K562 (cell line): ENCODE measurements around the gene MMP24OS. TPM values are rescaled to one million over a fixed set of nuclear protein-coding genes. Genes with fewer than 3 reads are reported as not detected.

Experiments
- ATAC-seq: fragments of 200-7000 bp; cut with Tn5 transposase; 3 replicates; pipeline ENCODE4 v1.9.1; 2020; ENCODE audit warnings: moderate library complexity
- BruUV-seq: library from RNA; stranded (reverse); fragments of 400-500 nt; replicated peaks from 2 replicates; lab custom pipeline; 2021; lab: Mats Ljungman, UMichigan
- CTCF ChIA-PET: fragments of 300-600 bp; formaldehyde crosslinking; extraction: SDS; loops from one replicate; lab custom pipeline; 2021; ENCODE audit warnings: low intra/inter-chr PET ratio; lab: Yijun Ruan, JAX
- POLR2A ChIA-PET: fragments of 300-600, 350-650 bp; sonication (Branson Sonifier 250); formaldehyde crosslinking; extraction: SDS; loops from one replicate; lab custom pipeline; 2021; ENCODE audit warnings: antibody characterized with exemption, inconsistent platforms; lab: Yijun Ruan, JAX
- DNase-seq, 4 experiments: peaks; one replicate each; pipeline versions ENCODE4 v3.0.0 to v3.0.0-alpha.2; 2011 to 2018; ENCODE audit warnings: low spot score in 3 of 4, mixed read lengths in 3 of 4; ENCODE audit errors: extremely low read depth in 1 of 4
- FAIRE-seq: peaks from 2 replicates; lab custom pipeline; 2011; peaks lifted over from hg19 to GRCh38; lab: Jason Lieb, UNC
- H2AFZ ChIP-seq: 2 replicates; pipeline ENCODE4 v1.6.0; 2011; ENCODE audit warnings: low read depth, low read length, control low read depth, inconsistent platforms
- H3K27ac ChIP-seq: fragments of 200-600 bp; 3 replicates; pipeline ENCODE4 v1.8.0; 2011; ENCODE audit warnings: low read depth, mild to moderate bottlenecking, control low read depth, inconsistent platforms, low read length, moderate library complexity, mixed read lengths; ENCODE audit errors: extremely low read depth
- H3K27me3 ChIP-seq, 2 experiments: fragments of 300-600 bp in 1 of 2; 2 replicates in 1 of 2; 3 replicates in 1 of 2; pipeline versions ENCODE4 v1.6.0 to v1.8.0; 2011; ENCODE audit warnings: inconsistent platforms in 2 of 2, low read length in 2 of 2, mild to moderate bottlenecking in 1 of 2, mixed read lengths in 1 of 2, moderate library complexity in 1 of 2; ENCODE audit not compliant: control insufficient read depth in 2 of 2, insufficient read depth in 2 of 2
- H3K36me3 ChIP-seq: fragments of 300-600 bp; 3 replicates; pipeline ENCODE4 v1.8.0; 2011; ENCODE audit warnings: mild to moderate bottlenecking, low read length, inconsistent platforms; ENCODE audit not compliant: control insufficient read depth, insufficient read depth
- H3K4me1 ChIP-seq, 2 experiments: fragments of 200-600 bp in 1 of 2; replicated peaks in 1 of 2; 2 replicates in 1 of 2; 3 replicates in 1 of 2; pipeline versions ENCODE4 v1.5.1 to v1.8.0; 2011; ENCODE audit warnings: inconsistent platforms in 2 of 2, low read length in 2 of 2, mild to moderate bottlenecking in 1 of 2, mixed read lengths in 1 of 2, moderate library complexity in 1 of 2; ENCODE audit not compliant: control insufficient read depth in 2 of 2, insufficient read depth in 2 of 2
- H3K4me2 ChIP-seq: 2 replicates; pipeline ENCODE4 v1.6.1; 2011; ENCODE audit warnings: low read length, control low read depth, inconsistent platforms, mixed read lengths; ENCODE audit not compliant: insufficient read depth
- H3K4me3 ChIP-seq: fragments of 200-600 bp; sonication (generic), shearing (Covaris generic); 2 replicates; pipeline ENCODE4 v1.5.1; 2016; ENCODE audit warnings: control low read depth, inconsistent platforms
- H3K79me2 ChIP-seq: fragments of 200-600 bp; 3 replicates; pipeline ENCODE4 v1.8.0; 2011; ENCODE audit warnings: low read length, inconsistent platforms; ENCODE audit not compliant: control insufficient read depth, insufficient read depth
- H3K9ac ChIP-seq, 2 experiments: 2 replicates each; pipeline versions ENCODE4 v1.6.0 to v1.6.1; 2011; ENCODE audit warnings: low read depth in 2 of 2, low read length in 2 of 2, control low read depth in 1 of 2, inconsistent platforms in 1 of 2, mild to moderate bottlenecking in 1 of 2, mixed read lengths in 1 of 2; ENCODE audit not compliant: insufficient read depth in 1 of 2
- H3K9me1 ChIP-seq: one replicate; pipeline ENCODE4 v1.6.0; 2011; ENCODE audit warnings: inconsistent platforms, mild to moderate bottlenecking, low read length, moderate library complexity; ENCODE audit not compliant: control insufficient read depth, insufficient read depth
- H3K9me3 ChIP-seq: replicated peaks from 2 replicates; pipeline ENCODE4 v1.5.1; 2011; ENCODE audit warnings: low read depth, low read length, inconsistent platforms; ENCODE audit not compliant: control insufficient read depth, insufficient read depth
- H4K20me1 ChIP-seq: replicated peaks from 2 replicates; pipeline ENCODE4 v1.6.1; 2011; ENCODE audit warnings: low read length, inconsistent platforms, mixed read lengths; ENCODE audit not compliant: control insufficient read depth, insufficient read depth
- ATF7 ChIP-seq: fragments of 450-650 bp; IDR thresholded peaks from 2 replicates; pipeline ENCODE4 v1.7.1; 2014; ENCODE audit warnings: mild to moderate bottlenecking, moderate library complexity
- CBFA2T2 ChIP-seq: fragments of 450-650 bp; conservative IDR thresholded peaks from 2 replicates; pipeline ENCODE4 v1.6.1; 2017; ENCODE audit warnings: mild to moderate bottlenecking
- CBFA2T3 ChIP-seq: fragments of 450-650 bp; IDR thresholded peaks from 2 replicates; pipeline ENCODE4 v1.6.1; 2017
- CTCF ChIP-seq, 3 experiments: IDR thresholded peaks in 2 of 3; conservative IDR thresholded peaks in 1 of 3; 2 replicates each; pipeline ENCODE4 v1.5.1; 2011 to 2012; ENCODE audit warnings: low read length in 3 of 3, mild to moderate bottlenecking in 3 of 3, control low read depth in 2 of 3, improper control_type of control experiment in 1 of 3, inconsistent platforms in 1 of 3, low read depth in 1 of 3, mixed read lengths in 1 of 3, moderate library complexity in 1 of 3; ENCODE audit not compliant: insufficient read depth in 2 of 3
- ELF1 ChIP-seq: fragments of 200-800 bp; sonication (Bioruptor generic); IDR thresholded peaks from 2 replicates; pipeline ENCODE4 v1.6.1; 2016; ENCODE audit warnings: missing genetic modification characterization, missing compliant biosample characterization
- MTA2 ChIP-seq: fragments of 450-650 bp; IDR thresholded peaks from 2 replicates; pipeline ENCODE4 v1.6.1; 2016; ENCODE audit warnings: low read depth
- NELFE ChIP-seq: IDR thresholded peaks from 2 replicates; pipeline ENCODE4 v1.6.1; 2011; ENCODE audit warnings: mild to moderate bottlenecking; ENCODE audit not compliant: insufficient read depth, insufficient read length
- NFRKB ChIP-seq: fragments of 450-650 bp; IDR thresholded peaks from 2 replicates; pipeline ENCODE4 v1.6.1; 2016; ENCODE audit warnings: low read depth
- SMC3 ChIP-seq: conservative IDR thresholded peaks from 2 replicates; pipeline ENCODE4 v1.6.1; 2011; ENCODE audit warnings: low read depth, low read length, improper control_type of control experiment; ENCODE audit not compliant: insufficient read depth
- TAL1 ChIP-seq: fragments of 450-650 bp; IDR thresholded peaks from 2 replicates; pipeline ENCODE4 v1.6.1; 2016; ENCODE audit warnings: mild to moderate bottlenecking
- WHSC1 ChIP-seq: IDR thresholded peaks from one replicate; pipeline ENCODE4 v1.6.1; 2012; ENCODE audit warnings: low read length, control low read depth, inconsistent platforms
- ZNF146 ChIP-seq: IDR thresholded peaks from one replicate; pipeline ENCODE4 v1.6.1; 2018; ENCODE audit warnings: missing compliant biosample characterization; ENCODE audit not compliant: unreplicated experiment
- ZNF232 ChIP-seq: sonication (generic); formaldehyde crosslinking; IDR thresholded peaks from 2 replicates; pipeline ENCODE4 v1.8.0; 2022; ENCODE audit warnings: mild to moderate bottlenecking, missing genetic modification reagents
- ZNF76 ChIP-seq: fragments of 250-450 bp; sonication (Bioruptor Pico); IDR thresholded peaks from 2 replicates; pipeline ENCODE4 v1.4.0; 2020; ENCODE audit warnings: mild to moderate bottlenecking, moderate library complexity, borderline replicate concordance
- ZNF785 ChIP-seq: fragments of 250-450 bp; sonication (Bioruptor Pico); IDR thresholded peaks from 2 replicates; pipeline ENCODE4 v1.4.0; 2020; ENCODE audit warnings: mild to moderate bottlenecking
- WGBS: fragments of 100-300 bp; shearing (Covaris generic); methylation state at CpG from one replicate; pipeline ENCODE4 v1.1.6; 2016; ENCODE audit warnings: low coverage, mixed read lengths; ENCODE audit not compliant: insufficient coverage; ENCODE audit errors: missing lambda C conversion rate; 5-methylcytosine and 5-hydroxymethylcytosine counted together
- in situ Hi-C: fragments of 300-500 bp; cut with MboI; formaldehyde crosslinking; loops from 4 replicates; pipeline ENCODE4 v1.15.0; 2018; ENCODE audit warnings: inconsistent platforms, mixed read lengths
- intact Hi-C: fragments of 100-400 bp; cut with micrococcal nuclease; formaldehyde crosslinking; loops from 2 replicates; pipeline ENCODE4 v1.14.2; 2022
- polyA plus RNA-seq, 8 experiments: library from polyadenylated mRNA; depleted of rRNA in 4 of 8; stranded (reverse) in 5 of 8; unstranded in 3 of 8; fragments of >200 nt; fragmentation: Nextera tagmentation in 2 of 8; fragmentation: Illumina TruSeq in 1 of 8; extraction: Ambion mirVana in 2 of 8; extraction: Trizol in 1 of 8; gene quantifications; 2 replicates each; pipeline versions ENCODE4 v1.2.1 to v1.2.3, GENCODE V29; 2011 to 2014; ENCODE audit warnings: inconsistent platforms in 1 of 8, missing spikeins in 1 of 8
- total RNA-seq, 7 experiments: library from RNA; depleted of rRNA in 6 of 7; stranded (reverse); fragments of >200 nt in 6 of 7; fragmentation: Illumina TruSeq in 2 of 7; extraction: Trizol in 2 of 7; gene quantifications; 2 replicates each; pipeline versions ENCODE4 v1.2.1 to v1.2.3, GENCODE V29; 2011 to 2021; ENCODE audit warnings: low replicate concordance in 1 of 7
- TF ChIP-seq, protein P1 (sequence below): fragments of 250-450 bp; sonication (Bioruptor Pico); IDR thresholded peaks from 2 replicates; pipeline ENCODE4 v1.8.0; 2022; ENCODE audit warnings: inconsistent platforms
- TF ChIP-seq, protein P2 (sequence below): fragments of 250-450 bp; sonication (Bioruptor Pico); IDR thresholded peaks from 2 replicates; pipeline ENCODE4 v1.5.0; 2021; ENCODE audit warnings: mild to moderate bottlenecking, borderline replicate concordance

MMP24OS gene
- total and polyA plus RNA-seq, 9 of the 15 experiments (the other 6 are each of a cell fraction or from before 2014, with no cell fraction given) = 0.92 to 41.5 (median 11.4) TPM

- Histone ChIP-seq H3K79me2 (no peaks in the 10 kb centered on the region), H3K4me3 (no peak overlapping the region), H3K9ac (no peak overlapping the region), H3K9me3 (no peaks in the 10 kb centered on the region), H3K9me1 (no peaks in the 10 kb centered on the region), H3K36me3 (no peaks in the 10 kb centered on the region), H3K4me1 (peaks cover 8 to 33% of the 10 kb centered on the region in 2 experiments; a peak in 4 of 5 replicates), H3K27ac (no peak overlapping the region), H2AFZ (no peak overlapping the region), H3K4me2 (no peak overlapping the region), H3K27me3 (no peaks in the 10 kb centered on the region), H4K20me1 (no peaks in the 10 kb centered on the region)
- DNase-seq (peak; percentile 80 to 83 (median 82)), ATAC-seq (peak; percentile 86), FAIRE-seq (peak; percentile 84)
- no TSS peak for BruUV-seq
- CTCF ChIA-PET = interaction anchor here (5.3 kb wide), 1 partner anchor 124 kb away, joined by 28 read pairs; the partner anchor contains the start of gene EDEM2
- POLR2A ChIA-PET = interaction anchor here (0.6 to 1.5 kb wide), 4 partner anchors 10 to 124 kb away, joined by 3 to 5 read pairs (median 4); partner anchors contain the start of gene EIF6
- intact Hi-C loops (loop anchor here (1.0 to 10.0 kb wide), 4 partner anchors 61 to 434 kb away; partner anchors contain the start of genes ACSS2 and GGT7), in situ Hi-C loops (loop anchor here (5.0 kb wide), 1 partner anchor 127 kb away; no protein-coding TSS in a partner anchor)
- WGBS = 15% methylated on average over 13 of the region's 14 CpGs
- TF ChIP-seq ATF7 (peak; percentile 31; the same call in 1 of the 2 replicates), ZNF232 (CRISPR knock-in tag) (0 out of 2 replicates have a peak, but pooled peaks have one; percentile 20), CBFA2T3 (no peak), CBFA2T2 (no peak), NFRKB (no peak), TAL1 (no peak), ZNF785 (CRISPR knock-in tag) (no peak), MTA2 (no peak), ZNF76 (CRISPR knock-in tag) (no peak), NELFE (no peak), ELF1 (tag) (no peak), CTCF (IDR thresholded peaks at IDR 0.05 in 2 of 3, conservative IDR thresholded peaks at IDR 0.05 in 1 of 3; ENCODE audit: insufficient read depth in 2 of 3, low read depth in 1 of 3, low read length in 3 of 3) (peak; percentile 85 to 93 (median 90)), ZNF146 (CRISPR knock-in tag) (no peak), SMC3 (peak; percentile 92), WHSC1 (no peak)
- TF ChIP-seq, protein P1, sequence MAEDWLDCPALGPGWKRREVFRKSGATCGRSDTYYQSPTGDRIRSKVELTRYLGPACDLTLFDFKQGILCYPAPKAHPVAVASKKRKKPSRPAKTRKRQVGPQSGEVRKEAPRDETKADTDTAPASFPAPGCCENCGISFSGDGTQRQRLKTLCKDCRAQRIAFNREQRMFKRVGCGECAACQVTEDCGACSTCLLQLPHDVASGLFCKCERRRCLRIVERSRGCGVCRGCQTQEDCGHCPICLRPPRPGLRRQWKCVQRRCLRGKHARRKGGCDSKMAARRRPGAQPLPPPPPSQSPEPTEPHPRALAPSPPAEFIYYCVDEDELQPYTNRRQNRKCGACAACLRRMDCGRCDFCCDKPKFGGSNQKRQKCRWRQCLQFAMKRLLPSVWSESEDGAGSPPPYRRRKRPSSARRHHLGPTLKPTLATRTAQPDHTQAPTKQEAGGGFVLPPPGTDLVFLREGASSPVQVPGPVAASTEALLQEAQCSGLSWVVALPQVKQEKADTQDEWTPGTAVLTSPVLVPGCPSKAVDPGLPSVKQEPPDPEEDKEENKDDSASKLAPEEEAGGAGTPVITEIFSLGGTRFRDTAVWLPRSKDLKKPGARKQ (CRISPR knock-in tag) = no peak
- TF ChIP-seq, protein P2, sequence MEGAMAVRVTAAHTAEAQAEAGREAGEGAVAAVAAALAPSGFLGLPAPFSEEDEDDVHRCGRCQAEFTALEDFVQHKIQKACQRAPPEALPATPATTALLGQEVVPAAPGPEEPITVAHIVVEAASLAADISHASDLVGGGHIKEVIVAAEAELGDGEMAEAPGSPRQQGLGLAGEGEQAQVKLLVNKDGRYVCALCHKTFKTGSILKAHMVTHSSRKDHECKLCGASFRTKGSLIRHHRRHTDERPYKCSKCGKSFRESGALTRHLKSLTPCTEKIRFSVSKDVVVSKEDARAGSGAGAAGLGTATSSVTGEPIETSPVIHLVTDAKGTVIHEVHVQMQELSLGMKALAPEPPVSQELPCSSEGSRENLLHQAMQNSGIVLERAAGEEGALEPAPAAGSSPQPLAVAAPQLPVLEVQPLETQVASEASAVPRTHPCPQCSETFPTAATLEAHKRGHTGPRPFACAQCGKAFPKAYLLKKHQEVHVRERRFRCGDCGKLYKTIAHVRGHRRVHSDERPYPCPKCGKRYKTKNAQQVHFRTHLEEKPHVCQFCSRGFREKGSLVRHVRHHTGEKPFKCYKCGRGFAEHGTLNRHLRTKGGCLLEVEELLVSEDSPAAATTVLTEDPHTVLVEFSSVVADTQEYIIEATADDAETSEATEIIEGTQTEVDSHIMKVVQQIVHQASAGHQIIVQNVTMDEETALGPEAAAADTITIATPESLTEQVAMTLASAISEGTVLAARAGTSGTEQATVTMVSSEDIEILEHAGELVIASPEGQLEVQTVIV (CRISPR knock-in tag) = no peak
Measured at GRCh38 chr20:35269055-35269781, 8.7 kb downstream of the MMP24OS start.
